Uterus (tissue), 4 donors: ENCODE data around the gene LYPD3. TPM values are rescaled to one million over a fixed set of nuclear protein-coding genes. Genes with fewer than 3 reads are reported as not detected.

Source experiments
- DNase-seq, 2 donors: peaks; one replicate each; pipeline ENCODE4 v3.0.0-alpha.2; 2019 to 2020
- H3K27ac ChIP-seq, 2 donors: fragments of 200-600 bp; sonication (generic); 1 replicate in 1 of 2; 2 replicates in 1 of 2; pipeline ENCODE4 v1.5.1; 2016 to 2018
- H3K27me3 ChIP-seq, 2 donors: fragments of 200-600 bp; sonication (generic); one replicate each; pipeline ENCODE4 v1.5.1; 2018 to 2019; ENCODE audit warnings: control low read depth in 1 of 2
- H3K36me3 ChIP-seq, 2 donors: fragments of 200-600 bp; sonication (generic); one replicate each; pipeline ENCODE4 v1.5.1; 2019; ENCODE audit warnings: control low read depth in 1 of 2
- H3K4me1 ChIP-seq, 2 donors: fragments of 200-600 bp; sonication (generic); one replicate each; pipeline ENCODE4 v1.5.1; 2018 to 2019; ENCODE audit warnings: control low read depth in 1 of 2
- H3K4me3 ChIP-seq, 2 donors: fragments of 200-600 bp; sonication (generic); 1 replicate in 1 of 2; 2 replicates in 1 of 2; pipeline ENCODE4 v1.5.1; 2018 to 2019; ENCODE audit warnings: mild to moderate bottlenecking in 1 of 2
- H3K9me3 ChIP-seq, 2 donors: fragments of 200-600 bp; sonication (generic); one replicate each; pipeline ENCODE4 v1.5.1; 2019; ENCODE audit warnings: control low read depth in 1 of 2
- CTCF ChIP-seq, 4 experiments: fragments of 200-600 bp in 2 of 4; fragments of 450-650 bp in 2 of 4; sonication (generic) in 2 of 4; IDR thresholded peaks; one replicate each; pipeline ENCODE4 v1.5.1; 2016 to 2019; ENCODE audit warnings: antibody characterized with exemption in 4 of 4, mild to moderate bottlenecking in 2 of 4, moderate library complexity in 1 of 4
- POLR2A ChIP-seq, 2 donors: fragments of 450-650 bp; IDR thresholded peaks; one replicate each; pipeline ENCODE4 v1.6.1; 2016; ENCODE audit warnings: antibody characterized with exemption in 2 of 2, mild to moderate bottlenecking in 1 of 2, moderate library complexity in 1 of 2
- intact Hi-C: fragments of 100-400 bp; cut with DNase I; formaldehyde crosslinking; loops from one replicate; pipeline ENCODE4 v1.15.1; 2023; ENCODE audit warnings: low total_unique reads
- total RNA-seq, 4 donors: library from RNA; depleted of rRNA in 3 of 4; stranded (reverse); fragments of >200 nt in 3 of 4; gene quantifications; one replicate each; pipeline versions ENCODE4 v1.1.0 to v1.2.4, GENCODE V29; 2014 to 2023
- donor health status: DM: yes; HTN: yes; CAD: no.

LYPD3 gene
- total RNA-seq, 4 donors from 2014 or later: 0.28 to 2.4 TPM; not detected in 2

GRCh38 chr19:43422000-43422688 is 43.3 kb downstream of the LYPD3 start:
- H3K9me3 ChIP-seq: no peaks in the 10 kb centered on the region

GRCh38 chr19:43420954-43421353 is 44.5 kb downstream of the LYPD3 start:
- no peaks in the 10 kb centered on the region for H3K27me3 ChIP-seq
- H3K4me1 ChIP-seq: no peaks in the 10 kb centered on the region
- H3K9me3 ChIP-seq: no peaks in the 10 kb centered on the region
- H3K36me3 ChIP-seq: no peaks in the 10 kb centered on the region
- H3K27ac ChIP-seq: no peak overlapping the region
- no peak for DNase-seq
- H3K4me3 ChIP-seq: no peak overlapping the region
- TF ChIP-seq CTCF (IDR thresholded peaks at IDR 0.05): no peak
- TF ChIP-seq POLR2A (IDR thresholded peaks at IDR 0.05): no peak
- intact Hi-C loops: no loop called here

More at GRCh38 chr19:43422000-43422688, 43.3 kb downstream of the LYPD3 start:
- Histone ChIP-seq H3K27me3 (no peaks in the 10 kb centered on the region), H3K4me3 (no peak overlapping the region), H3K36me3 (no peaks in the 10 kb centered on the region), H3K4me1 (no peaks in the 10 kb centered on the region), H3K27ac (no peak overlapping the region)
- TF ChIP-seq POLR2A (IDR thresholded peaks at IDR 0.05): no peak
- TF ChIP-seq CTCF (IDR thresholded peaks at IDR 0.05): no peak
- intact Hi-C loops: no loop called here
- DNase-seq: no peak

- intact Hi-C loops: no loop called here
- Histone ChIP-seq H3K9me3 (no peaks in the 10 kb centered on the region), H3K4me3 (no peak overlapping the region), H3K27me3 (no peaks in the 10 kb centered on the region), H3K4me1 (no peaks in the 10 kb centered on the region), H3K36me3 (no peaks in the 10 kb centered on the region), H3K27ac (no peak overlapping the region)
- DNase-seq: no peak
- TF ChIP-seq CTCF (IDR thresholded peaks at IDR 0.05) (no peak), POLR2A (IDR thresholded peaks at IDR 0.05) (no peak)
These were observed 48.3 kb downstream of the LYPD3 start for GRCh38 chr19:43416951-43417623.

- no peaks in the 10 kb centered on the region for H3K36me3 ChIP-seq
- DNase-seq: no peak
- no peak within 1 kb of the TSS for H3K27ac ChIP-seq
- no peaks in the 10 kb centered on the region for H3K9me3 ChIP-seq
- no peaks in the 10 kb centered on the region for H3K27me3 ChIP-seq
- H3K4me3 ChIP-seq: no peak within 1 kb of the TSS
- intact Hi-C loops: no loop called here
- TF ChIP-seq CTCF (IDR thresholded peaks at IDR 0.05) (no peak), POLR2A (IDR thresholded peaks at IDR 0.05) (no peak)
- H3K4me1 ChIP-seq: no peaks in the 10 kb centered on the region
These were observed 50.9 kb downstream of the LYPD3 start, which contains the start of gene TEX101 for GRCh38 chr19:43414554-43414953. Gene TEX101, plus strand, starts transcription at chr19:43414890. Its CDS starts 1,030 bp downstream, at chr19:43415920.

GRCh38 chr19:43412441-43412840 is 53.0 kb downstream of the LYPD3 start:
- H3K9me3 ChIP-seq: no peaks in the 10 kb centered on the region
- intact Hi-C loops: no loop called here
- no peaks in the 10 kb centered on the region for H3K4me1 ChIP-seq
- H3K27me3 ChIP-seq: no peaks in the 10 kb centered on the region
- H3K36me3 ChIP-seq: no peaks in the 10 kb centered on the region
- no peak overlapping the region for H3K4me3 ChIP-seq
- no peak for DNase-seq
- H3K27ac ChIP-seq: no peak overlapping the region
- TF ChIP-seq CTCF (IDR thresholded peaks at IDR 0.05): no peak
- TF ChIP-seq POLR2A (IDR thresholded peaks at IDR 0.05): no peak
